Mesenchymal stem cell (in vitro differentiated cells and primary cell): ENCODE results near the gene AKAP9.
"Not testable (repeated sequence)": the region's sequence is repeated elsewhere in the genome, so short reads cannot be mapped to it uniquely, and the experiment has no call there.

ENCODE experiments used
- DNase-seq: peaks from one replicate; pipeline ENCODE4 v3.0.0-alpha.2; 2013
- H2AFZ ChIP-seq: one replicate; pipeline ENCODE4 v1.6.1; 2013; ENCODE audit warnings: low read depth, mild to moderate bottlenecking, control low read depth, inconsistent platforms, low read length, moderate library complexity
- H2AK5ac ChIP-seq: 2 replicates; pipeline ENCODE4 v1.6.1; 2013; ENCODE audit warnings: low read length, moderate library complexity, mild to moderate bottlenecking, inconsistent platforms; ENCODE audit not compliant: severe bottlenecking
- H2BK120ac ChIP-seq: one replicate; pipeline ENCODE4 v1.6.1; 2013; ENCODE audit warnings: low read depth, mild to moderate bottlenecking, inconsistent platforms, low read length, moderate library complexity
- H2BK12ac ChIP-seq, 2 experiments: one replicate each; pipeline ENCODE4 v1.6.1; 2013; ENCODE audit warnings: inconsistent platforms in 2 of 2, low read length in 2 of 2, mild to moderate bottlenecking in 2 of 2, moderate library complexity in 2 of 2, control low read depth in 1 of 2
- H2BK15ac ChIP-seq: one replicate; pipeline ENCODE4 v1.6.1; 2013; ENCODE audit warnings: mild to moderate bottlenecking, low read depth, inconsistent platforms; ENCODE audit not compliant: poor library complexity, severe bottlenecking
- H2BK5ac ChIP-seq: 2 replicates; pipeline ENCODE4 v1.6.1; 2013; ENCODE audit warnings: low read depth, mild to moderate bottlenecking, low read length, control low read depth, inconsistent platforms; ENCODE audit not compliant: poor library complexity, severe bottlenecking
- H3K14ac ChIP-seq, 2 experiments: one replicate each; pipeline ENCODE4 v1.6.1; 2013; ENCODE audit warnings: inconsistent platforms in 2 of 2, low read length in 2 of 2, control low read depth in 1 of 2, mild to moderate bottlenecking in 1 of 2, moderate library complexity in 1 of 2
- H3K18ac ChIP-seq, 2 experiments: one replicate each; pipeline ENCODE4 v1.6.1; 2013; ENCODE audit warnings: inconsistent platforms in 2 of 2, low read length in 2 of 2, control low read depth in 1 of 2, low read depth in 1 of 2, mild to moderate bottlenecking in 1 of 2
- H3K23ac ChIP-seq, 2 experiments: one replicate each; pipeline ENCODE4 v1.6.1; 2013; ENCODE audit warnings: inconsistent platforms in 2 of 2, low read length in 2 of 2, mild to moderate bottlenecking in 2 of 2, moderate library complexity in 2 of 2, control low read depth in 1 of 2
- H3K27ac ChIP-seq: 2 replicates; pipeline ENCODE4 v1.5.1; 2013; ENCODE audit warnings: mild to moderate bottlenecking, moderate library complexity, low read length, control low read depth, inconsistent platforms; ENCODE audit not compliant: poor library complexity, severe bottlenecking
- H3K27me3 ChIP-seq, 2 experiments: 2 replicates each; pipeline versions ENCODE4 v1.6.1 to v1.7.0; 2013; ENCODE audit warnings: low read length in 2 of 2, mild to moderate bottlenecking in 2 of 2, moderate library complexity in 2 of 2, control low read depth in 1 of 2, inconsistent platforms in 1 of 2; ENCODE audit not compliant: control insufficient read depth in 1 of 2, insufficient read depth in 1 of 2
- H3K36me3 ChIP-seq, 2 experiments: 2 replicates each; pipeline versions ENCODE4 v1.6.1 to v1.7.0; 2013; ENCODE audit warnings: low read length in 2 of 2, control low read depth in 1 of 2, inconsistent platforms in 1 of 2, low read depth in 1 of 2, mild to moderate bottlenecking in 1 of 2; ENCODE audit not compliant: insufficient read depth in 2 of 2, control insufficient read depth in 1 of 2
- H3K4ac ChIP-seq, 2 experiments: one replicate each; pipeline ENCODE4 v1.6.1; 2013; ENCODE audit warnings: inconsistent platforms in 2 of 2, low read length in 2 of 2, mild to moderate bottlenecking in 2 of 2, moderate library complexity in 2 of 2, control low read depth in 1 of 2, low read depth in 1 of 2
- H3K4me1 ChIP-seq: 2 replicates; pipeline ENCODE4 v1.6.1; 2013; ENCODE audit warnings: low read depth, low read length, control low read depth; ENCODE audit not compliant: control insufficient read depth, insufficient read depth
- H3K4me2 ChIP-seq: 2 replicates; pipeline ENCODE4 v1.6.1; 2013; ENCODE audit warnings: low read length, mild to moderate bottlenecking, inconsistent platforms; ENCODE audit not compliant: poor library complexity, severe bottlenecking
- H3K4me3 ChIP-seq, 2 experiments: 2 replicates each; pipeline versions ENCODE4 v1.5.1 to v1.7.0; 2013; ENCODE audit warnings: low read length in 2 of 2, mild to moderate bottlenecking in 2 of 2, control low read depth in 1 of 2, low read depth in 1 of 2; ENCODE audit not compliant: insufficient read depth in 1 of 2
- H3K79me1 ChIP-seq: replicated peaks from 2 replicates; pipeline ENCODE4 v1.6.1; 2013; ENCODE audit warnings: mild to moderate bottlenecking, control low read depth, low read length, inconsistent platforms; ENCODE audit not compliant: poor library complexity, severe bottlenecking
- H3K9ac ChIP-seq: 2 replicates; pipeline ENCODE4 v1.7.0; 2013; ENCODE audit warnings: mild to moderate bottlenecking, low read length, moderate library complexity
- H3K9me3 ChIP-seq: 2 replicates; pipeline ENCODE4 v1.7.0; 2013; ENCODE audit warnings: mild to moderate bottlenecking, low read length; ENCODE audit not compliant: control insufficient read depth
- H4K8ac ChIP-seq: one replicate; pipeline ENCODE4 v1.6.1; 2013; ENCODE audit warnings: inconsistent platforms, mild to moderate bottlenecking, low read length, moderate library complexity
- H4K91ac ChIP-seq: one replicate; pipeline ENCODE4 v1.6.1; 2013; ENCODE audit warnings: mild to moderate bottlenecking, low read length, inconsistent platforms
- WGBS: methylation state at CpG from one replicate; pipeline ENCODE4 v1.1.7; 2013; ENCODE audit warnings: mixed read lengths; 5-methylcytosine and 5-hydroxymethylcytosine counted together

Gene AKAP9

GRCh38 chr7:92102862-92103261 lies 162.2 kb downstream of the AKAP9 start:
- not testable (repeated sequence) for H3K4ac ChIP-seq, H3K4me3 ChIP-seq, H2BK15ac ChIP-seq, H3K23ac ChIP-seq, H2BK5ac ChIP-seq, H4K8ac ChIP-seq, H3K4me1 ChIP-seq, H3K27ac ChIP-seq, H3K79me1 ChIP-seq, H2AK5ac ChIP-seq, H3K4me2 ChIP-seq, H3K27me3 ChIP-seq, H4K91ac ChIP-seq, H3K9me3 ChIP-seq, H3K18ac ChIP-seq, H3K9ac ChIP-seq, H3K14ac ChIP-seq, H2BK12ac ChIP-seq, H2AFZ ChIP-seq, H2BK120ac ChIP-seq
- WGBS: 83% methylated on average over 5 of the region's 5 CpGs
- peaks cover 15 to 82% of the 10 kb centered on the region in 2 experiments for H3K36me3 ChIP-seq
- DNase-seq: peak; percentile 12

GRCh38 chr7:92108821-92109220 lies 168.2 kb downstream of the AKAP9 start:
- WGBS: 95% methylated on average over 6 of the region's 8 CpGs
- no peak overlapping the region for H4K8ac ChIP-seq

GRCh38 chr7:92110857-92111256 lies 170.2 kb downstream of the AKAP9 start:
- H2BK120ac ChIP-seq: no peak overlapping the region
- H3K27me3 ChIP-seq: no peaks in the 10 kb centered on the region
- H3K4me1 ChIP-seq: no peaks in the 10 kb centered on the region
- no peak overlapping the region for H3K18ac ChIP-seq
- no peaks in the 10 kb centered on the region for H3K9me3 ChIP-seq
- no peak overlapping the region for H3K4me2 ChIP-seq
- no peak overlapping the region for H3K23ac ChIP-seq
- H2AK5ac ChIP-seq: no peak overlapping the region
- H3K4me3 ChIP-seq: no peak overlapping the region
- no peak overlapping the region for H3K27ac ChIP-seq
- H2BK15ac ChIP-seq: no peak overlapping the region
- no peak overlapping the region for H3K9ac ChIP-seq
- no peak overlapping the region for H2BK12ac ChIP-seq
- no peak overlapping the region for H4K91ac ChIP-seq
- H4K8ac ChIP-seq: no peak overlapping the region
- peaks cover 3% of the 10 kb centered on the region for H3K79me1 ChIP-seq
- H3K36me3 ChIP-seq: peaks cover 4 to 91% of the 10 kb centered on the region in 2 experiments
- no peak for DNase-seq
- 100% methylated on average over 2 of the region's 2 CpGs for WGBS
- H2AFZ ChIP-seq: no peak overlapping the region
- H3K14ac ChIP-seq: no peak overlapping the region
- H3K4ac ChIP-seq: no peak overlapping the region
- no peak overlapping the region for H2BK5ac ChIP-seq

More at GRCh38 chr7:92108821-92109220, 168.2 kb downstream of the AKAP9 start:
- no peak overlapping the region for H2BK15ac ChIP-seq
- DNase-seq: no peak
- H3K18ac ChIP-seq: no peak overlapping the region
- H2AK5ac ChIP-seq: no peak overlapping the region
- no peak overlapping the region for H3K4me2 ChIP-seq
- H3K79me1 ChIP-seq: peaks cover 2% of the 10 kb centered on the region
- H3K9me3 ChIP-seq: no peaks in the 10 kb centered on the region
- no peak overlapping the region for H2BK5ac ChIP-seq
- no peak overlapping the region for H3K9ac ChIP-seq
- H3K27me3 ChIP-seq: no peaks in the 10 kb centered on the region
- no peak overlapping the region for H2AFZ ChIP-seq
- H3K36me3 ChIP-seq: peaks cover 6 to 87% of the 10 kb centered on the region in 2 experiments
- no peak overlapping the region for H3K4me3 ChIP-seq
- H3K4ac ChIP-seq: no peak overlapping the region
- no peak overlapping the region for H2BK120ac ChIP-seq
- H3K14ac ChIP-seq: no peak overlapping the region
- no peak overlapping the region for H4K91ac ChIP-seq
- no peak overlapping the region for H2BK12ac ChIP-seq
- H3K23ac ChIP-seq: no peak overlapping the region
- H3K4me1 ChIP-seq: no peaks in the 10 kb centered on the region
- no peak overlapping the region for H3K27ac ChIP-seq

GRCh38 chr7:92115821-92116220 lies 175.2 kb downstream of the AKAP9 start:
- no peak overlapping the region for H3K9ac ChIP-seq
- H3K27me3 ChIP-seq: no peaks in the 10 kb centered on the region
- H4K91ac ChIP-seq: no peak overlapping the region
- no peak overlapping the region for H3K4ac ChIP-seq
- H3K18ac ChIP-seq: no peak overlapping the region
- no peak overlapping the region for H2BK5ac ChIP-seq
- no peak overlapping the region for H2AK5ac ChIP-seq
- H3K27ac ChIP-seq: no peak overlapping the region
- no peak overlapping the region for H3K23ac ChIP-seq
- no peak overlapping the region for H2AFZ ChIP-seq
- H3K14ac ChIP-seq: no peak overlapping the region
- no peak overlapping the region for H3K4me3 ChIP-seq
- H2BK12ac ChIP-seq: no peak overlapping the region
- over 99% methylated on average over 5 of the region's 5 CpGs for WGBS
- H3K4me2 ChIP-seq: no peak overlapping the region
- DNase-seq: no peak
- no peaks in the 10 kb centered on the region for H3K9me3 ChIP-seq
- H4K8ac ChIP-seq: peak overlapping the region; percentile 15
- no peak overlapping the region for H2BK120ac ChIP-seq
- no peak overlapping the region for H2BK15ac ChIP-seq
- H3K36me3 ChIP-seq: peaks cover 3 to 83% of the 10 kb centered on the region in 2 experiments
- peaks cover 6% of the 10 kb centered on the region for H3K79me1 ChIP-seq
- no peaks in the 10 kb centered on the region for H3K4me1 ChIP-seq
